ENCODE data around the gene PSMB4. TPM values are rescaled to one million over a fixed set of nuclear protein-coding genes. Genes with fewer than 3 reads are reported as not detected.
"Not testable (repeated sequence)": the region's sequence is repeated elsewhere in the genome, so short reads cannot be mapped to it uniquely, and the experiment has no call there.

Gene PSMB4
- total RNA-seq, 3 donors from 2014 or later: 641 to 690 (median 678) TPM

GRCh38 chr1:151371370-151372057, 27.9 kb upstream of the PSMB4 start:
- no peak overlapping the region for H3K4me3 Mint-ChIP-seq
- DNase-seq: no peak
- H3K27me3 Mint-ChIP-seq (ENCODE audit: low read depth): peaks cover 6% of the 10 kb centered on the region
- no peaks in the 10 kb centered on the region for H3K9me3 Mint-ChIP-seq
- no peak for ATAC-seq
- no peaks in the 10 kb centered on the region for H3K4me1 Mint-ChIP-seq (ENCODE audit: low read depth)
- no peaks in the 10 kb centered on the region for H3K36me3 Mint-ChIP-seq (ENCODE audit: insufficient read depth)

- H3K4me3 Mint-ChIP-seq: no peak within 1 kb of the TSS
- no peaks in the 10 kb centered on the region for H3K4me1 Mint-ChIP-seq (ENCODE audit: low read depth)
- DNase-seq: no peak
- H3K36me3 Mint-ChIP-seq (ENCODE audit: insufficient read depth): no peaks in the 10 kb centered on the region
- H3K27me3 Mint-ChIP-seq (ENCODE audit: low read depth): peaks cover 6% of the 10 kb centered on the region
- no peak for ATAC-seq
- no peaks in the 10 kb centered on the region for H3K9me3 Mint-ChIP-seq
Measured at GRCh38 chr1:151372058-151372934, 27.1 kb upstream of the PSMB4 start, which contains the start of gene SELENBP1. Gene SELENBP1, minus strand, starts transcription at chr1:151372705. Its CDS starts 64 bp downstream, at chr1:151372641.

GRCh38 chr1:151373196-151373595, 26.2 kb upstream of the PSMB4 start:
- Mint-ChIP-seq H3K9me3 (no peaks in the 10 kb centered on the region), H3K27me3 (ENCODE audit: low read depth) (peaks cover 6% of the 10 kb centered on the region), H3K4me1 (ENCODE audit: low read depth) (no peaks in the 10 kb centered on the region), H3K36me3 (ENCODE audit: insufficient read depth) (no peaks in the 10 kb centered on the region), H3K4me3 (no peak overlapping the region)
- no peak for ATAC-seq
- no peak for DNase-seq

GRCh38 chr1:151377150-151377884, 22.1 kb upstream of the PSMB4 start:
- no peak for ATAC-seq
- H3K36me3 Mint-ChIP-seq (ENCODE audit: insufficient read depth): no peaks in the 10 kb centered on the region
- H3K4me1 Mint-ChIP-seq (ENCODE audit: low read depth): no peaks in the 10 kb centered on the region
- no peak overlapping the region for H3K4me3 Mint-ChIP-seq
- no peak for DNase-seq
- peaks cover 6% of the 10 kb centered on the region for H3K27me3 Mint-ChIP-seq (ENCODE audit: low read depth)
- no peaks in the 10 kb centered on the region for H3K9me3 Mint-ChIP-seq

- no peaks in the 10 kb centered on the region for H3K27me3 Mint-ChIP-seq (ENCODE audit: low read depth)
- no peak overlapping the region for H3K4me3 Mint-ChIP-seq
- H3K4me1 Mint-ChIP-seq (ENCODE audit: low read depth): no peaks in the 10 kb centered on the region
- no peaks in the 10 kb centered on the region for H3K36me3 Mint-ChIP-seq (ENCODE audit: insufficient read depth)
- H3K9me3 Mint-ChIP-seq: no peaks in the 10 kb centered on the region
- no peak for ATAC-seq
- no peak for DNase-seq
Measured at GRCh38 chr1:151384584-151384983, 14.8 kb upstream of the PSMB4 start.

GRCh38 chr1:151386002-151386401, 13.4 kb upstream of the PSMB4 start:
- Mint-ChIP-seq H3K4me3 (no peak overlapping the region), H3K4me1 (ENCODE audit: low read depth) (no peaks in the 10 kb centered on the region), H3K9me3 (no peaks in the 10 kb centered on the region), H3K27me3 (ENCODE audit: low read depth) (no peaks in the 10 kb centered on the region), H3K36me3 (ENCODE audit: insufficient read depth) (no peaks in the 10 kb centered on the region)
- ATAC-seq (no peak), DNase-seq (no peak)

GRCh38 chr1:151390221-151391078, 8.9 kb upstream of the PSMB4 start:
- H3K4me1 Mint-ChIP-seq (ENCODE audit: low read depth); H3K27me3 Mint-ChIP-seq (ENCODE audit: low read depth); H3K36me3 Mint-ChIP-seq (ENCODE audit: insufficient read depth); ATAC-seq; H3K9me3 Mint-ChIP-seq; H3K4me3 Mint-ChIP-seq; DNase-seq: not testable (repeated sequence)

- H3K4me1 Mint-ChIP-seq (ENCODE audit: low read depth): no peaks in the 10 kb centered on the region
Measured at GRCh38 chr1:151391079-151391563, 8.3 kb upstream of the PSMB4 start.

GRCh38 chr1:151393583-151393982, 5.8 kb upstream of the PSMB4 start:
- Mint-ChIP-seq H3K4me1 (ENCODE audit: low read depth) (no peaks in the 10 kb centered on the region), H3K4me3 (no peak overlapping the region), H3K9me3 (no peaks in the 10 kb centered on the region), H3K36me3 (ENCODE audit: insufficient read depth) (no peaks in the 10 kb centered on the region), H3K27me3 (ENCODE audit: low read depth) (no peaks in the 10 kb centered on the region)
- no peak for ATAC-seq
- DNase-seq: no peak

More at GRCh38 chr1:151391079-151391563, 8.3 kb upstream of the PSMB4 start:
- Mint-ChIP-seq H3K36me3 (ENCODE audit: insufficient read depth) (no peaks in the 10 kb centered on the region), H3K4me3 (no peak overlapping the region), H3K9me3 (no peaks in the 10 kb centered on the region), H3K27me3 (ENCODE audit: low read depth) (no peaks in the 10 kb centered on the region)
- DNase-seq (no peak), ATAC-seq (no peak)

GRCh38 chr1:151396265-151396664, 3.1 kb upstream of the PSMB4 start:
- DNase-seq; H3K9me3 Mint-ChIP-seq; ATAC-seq; H3K27me3 Mint-ChIP-seq (ENCODE audit: low read depth); H3K4me3 Mint-ChIP-seq: not testable (repeated sequence)
- Mint-ChIP-seq H3K4me1 (ENCODE audit: low read depth) (peaks cover 18% of the 10 kb centered on the region), H3K36me3 (ENCODE audit: insufficient read depth) (peaks cover 15% of the 10 kb centered on the region)

- Mint-ChIP-seq H3K4me3 (peak overlapping the region; percentile 97), H3K9me3 (no peaks in the 10 kb centered on the region), H3K27me3 (ENCODE audit: low read depth) (no peaks in the 10 kb centered on the region), H3K36me3 (ENCODE audit: insufficient read depth) (peaks cover 39% of the 10 kb centered on the region), H3K4me1 (ENCODE audit: low read depth) (peaks cover 27% of the 10 kb centered on the region)
- DNase-seq: no peak
- no peak for ATAC-seq
Measured at GRCh38 chr1:151401125-151401788, 1.9 kb downstream of the PSMB4 start.

- no peak for DNase-seq
- Mint-ChIP-seq H3K36me3 (ENCODE audit: insufficient read depth) (peaks cover 42% of the 10 kb centered on the region), H3K9me3 (no peaks in the 10 kb centered on the region), H3K4me1 (ENCODE audit: low read depth) (peaks cover 27% of the 10 kb centered on the region), H3K27me3 (ENCODE audit: low read depth) (no peaks in the 10 kb centered on the region), H3K4me3 (peak overlapping the region; percentile 43)
- no peak for ATAC-seq
Measured at GRCh38 chr1:151401860-151402259, 2.5 kb downstream of the PSMB4 start.

GRCh38 chr1:151402764-151403163, 3.4 kb downstream of the PSMB4 start:
- H3K27me3 Mint-ChIP-seq (ENCODE audit: low read depth): no peaks in the 10 kb centered on the region
- DNase-seq (no peak), ATAC-seq (no peak)
- H3K4me3 Mint-ChIP-seq: peak overlapping the region; percentile 20
- H3K4me1 Mint-ChIP-seq (ENCODE audit: low read depth): peaks cover 27% of the 10 kb centered on the region
- H3K36me3 Mint-ChIP-seq (ENCODE audit: insufficient read depth): peaks cover 48% of the 10 kb centered on the region
- no peaks in the 10 kb centered on the region for H3K9me3 Mint-ChIP-seq
